GM12892 (cell line): ENCODE data around the gene ARMH2.

Source experiments
- POLR2A ChIP-seq: IDR thresholded peaks from 2 replicates; pipeline ENCODE4 v1.6.1; 2011; ENCODE audit warnings: low read depth, low read length, control low read depth
- POLR2AphosphoS5 ChIP-seq: IDR thresholded peaks from 2 replicates; pipeline ENCODE4 v1.6.1; 2011; ENCODE audit warnings: low read depth, low read length, control low read depth
- TAF1 ChIP-seq: IDR thresholded peaks from 2 replicates; pipeline ENCODE4 v1.6.1; 2011; ENCODE audit warnings: low read depth, mild to moderate bottlenecking, control low read depth, low read length, borderline replicate concordance

DNA sequence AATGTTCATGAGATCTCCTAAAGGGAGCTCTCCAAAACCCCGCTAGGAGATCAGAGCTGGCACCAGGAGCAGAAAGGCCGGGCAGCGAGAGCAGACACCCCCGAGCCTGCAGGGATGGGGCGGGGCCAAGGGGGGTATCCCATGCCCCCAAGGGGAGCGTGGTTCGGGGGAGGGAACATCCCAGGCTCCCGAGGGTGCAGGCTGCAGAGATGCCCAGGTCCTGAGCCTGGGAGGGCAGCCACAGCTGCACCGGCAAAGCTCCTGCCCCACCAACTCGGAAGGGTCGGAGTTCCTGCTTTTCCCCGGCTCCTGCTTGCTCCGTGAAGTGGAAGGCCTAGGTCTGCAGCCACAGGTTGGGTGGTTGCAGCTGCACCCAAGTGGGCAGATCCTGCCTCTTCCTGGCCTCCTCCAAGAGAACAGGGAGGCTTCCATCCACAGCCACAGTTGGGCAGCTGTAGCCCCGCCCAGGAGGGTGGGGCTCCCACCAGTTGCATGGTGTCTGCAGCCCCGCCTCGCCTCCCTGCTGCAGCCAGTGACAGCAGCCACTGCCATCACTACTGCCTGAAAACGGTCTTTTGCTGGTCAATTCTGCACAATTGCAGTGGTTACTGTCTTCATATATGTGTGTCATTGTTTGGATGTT lies 37.4 kb downstream of the ARMH2 start:
- no peak for TF ChIP-seq POLR2A
- no peak for TF ChIP-seq POLR2AphosphoS5
- TF ChIP-seq TAF1, result no peak
